ENCODE measurements around the gene TTC9C.
"Not testable (repeated sequence)": the region's sequence is repeated elsewhere in the genome, so short reads cannot be mapped to it uniquely, and the experiment has no call there.

TTC9C gene

DNA sequence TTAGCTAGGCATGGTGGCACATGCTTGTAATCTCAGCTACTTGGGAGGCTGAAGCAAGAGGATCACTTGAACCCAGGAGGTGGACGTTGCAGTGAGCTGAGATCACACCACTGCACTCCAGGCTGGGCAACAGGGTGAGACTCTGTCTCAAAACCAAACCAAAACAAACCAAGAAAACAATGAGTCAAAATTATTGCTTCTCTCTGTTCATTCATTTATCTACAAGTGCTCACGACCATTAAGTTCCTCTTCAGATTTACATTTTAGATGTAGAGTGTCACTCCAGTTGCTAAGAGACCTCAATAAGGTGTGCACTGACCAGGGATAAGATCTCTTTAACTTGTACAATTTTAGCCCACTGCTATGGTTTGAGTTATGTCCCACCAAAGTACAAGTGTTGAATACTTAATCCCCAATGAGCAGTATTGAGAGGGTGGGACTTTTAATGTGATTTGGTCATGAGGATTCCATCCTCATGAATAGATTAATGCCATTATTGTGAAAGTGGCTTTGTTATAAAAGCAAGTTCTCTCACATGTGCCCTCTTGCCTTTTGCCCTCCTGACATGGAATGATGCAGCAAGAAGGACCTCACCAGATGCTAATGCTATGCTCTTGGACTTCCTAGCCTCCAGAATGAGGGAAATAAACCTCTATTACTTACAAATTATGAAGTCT is 8.8 kb upstream of the TTC9C start:
- Mint-ChIP-seq H3K9me3 (ENCODE audit: low read depth) (no peaks in the 10 kb centered on the region), H3K4me3 (no peak overlapping the region), H3K27ac (peak overlapping the region; percentile 78), H3K27me3 (no peaks in the 10 kb centered on the region), H3K4me1 (ENCODE audit: low read depth) (peaks cover 58% of the 10 kb centered on the region), H3K36me3 (peaks cover 24% of the 10 kb centered on the region)

DNA sequence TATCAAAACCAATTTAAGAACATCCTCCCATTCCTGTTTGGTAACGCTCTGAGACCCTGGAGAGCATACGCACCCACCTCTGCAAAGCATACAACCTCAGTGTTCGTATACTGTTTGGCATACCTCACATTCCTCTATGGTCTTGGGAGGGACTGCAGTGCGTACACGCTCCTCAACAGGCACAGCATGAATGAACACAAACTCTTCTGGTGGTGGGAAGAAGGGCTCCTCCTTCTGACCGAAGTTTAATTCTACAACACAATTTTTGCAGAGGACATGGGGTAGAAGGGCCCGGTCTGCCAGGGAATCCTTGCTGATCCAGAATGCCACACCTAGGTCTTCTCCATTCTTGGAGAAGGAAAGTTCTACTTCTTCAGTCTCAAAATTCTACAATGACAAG is 6.3 kb upstream of the TTC9C start:
- Mint-ChIP-seq H3K27ac (peak overlapping the region; percentile 73), H3K4me1 (ENCODE audit: low read depth) (peaks cover 61% of the 10 kb centered on the region), H3K9me3 (ENCODE audit: low read depth) (no peaks in the 10 kb centered on the region), H3K36me3 (peaks cover 28% of the 10 kb centered on the region), H3K27me3 (no peaks in the 10 kb centered on the region), H3K4me3 (no peak overlapping the region)

GRCh38 chr11:62724171-62724570 is 4.1 kb upstream of the TTC9C start:
- Mint-ChIP-seq H3K27ac (peak overlapping the region; percentile 62), H3K9me3 (ENCODE audit: low read depth) (no peaks in the 10 kb centered on the region), H3K4me3 (peak overlapping the region; percentile 96), H3K4me1 (ENCODE audit: low read depth) (peaks cover 58% of the 10 kb centered on the region), H3K36me3 (peaks cover 24% of the 10 kb centered on the region), H3K27me3 (no peaks in the 10 kb centered on the region)

DNA sequence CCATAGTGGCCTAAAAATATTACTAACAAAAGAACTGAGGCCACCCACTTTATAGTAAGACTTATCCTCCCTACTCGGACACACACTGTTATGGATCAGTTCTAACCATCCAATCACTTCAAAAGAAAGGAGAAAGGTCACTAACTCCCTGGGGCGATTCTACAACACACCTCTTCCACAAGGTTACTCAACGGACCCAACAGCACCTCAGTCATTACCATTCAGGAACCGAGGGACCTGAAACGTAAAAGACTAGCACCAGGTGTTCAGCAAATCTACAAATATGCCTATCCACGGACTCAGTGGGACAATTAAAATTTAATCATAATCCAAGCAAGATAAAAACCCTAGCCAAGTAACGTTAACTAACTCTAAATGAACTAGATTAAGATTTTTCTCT is 2.6 kb upstream of the TTC9C start:
- no peaks in the 10 kb centered on the region for H3K27me3 Mint-ChIP-seq
- H3K4me1 Mint-ChIP-seq (ENCODE audit: low read depth) = peaks cover 56% of the 10 kb centered on the region
- H3K4me3 Mint-ChIP-seq = peak overlapping the region; percentile 96
- peaks cover 20% of the 10 kb centered on the region for H3K36me3 Mint-ChIP-seq
- H3K27ac Mint-ChIP-seq = peak overlapping the region; percentile 86
- H3K9me3 Mint-ChIP-seq (ENCODE audit: low read depth) = no peaks in the 10 kb centered on the region

DNA sequence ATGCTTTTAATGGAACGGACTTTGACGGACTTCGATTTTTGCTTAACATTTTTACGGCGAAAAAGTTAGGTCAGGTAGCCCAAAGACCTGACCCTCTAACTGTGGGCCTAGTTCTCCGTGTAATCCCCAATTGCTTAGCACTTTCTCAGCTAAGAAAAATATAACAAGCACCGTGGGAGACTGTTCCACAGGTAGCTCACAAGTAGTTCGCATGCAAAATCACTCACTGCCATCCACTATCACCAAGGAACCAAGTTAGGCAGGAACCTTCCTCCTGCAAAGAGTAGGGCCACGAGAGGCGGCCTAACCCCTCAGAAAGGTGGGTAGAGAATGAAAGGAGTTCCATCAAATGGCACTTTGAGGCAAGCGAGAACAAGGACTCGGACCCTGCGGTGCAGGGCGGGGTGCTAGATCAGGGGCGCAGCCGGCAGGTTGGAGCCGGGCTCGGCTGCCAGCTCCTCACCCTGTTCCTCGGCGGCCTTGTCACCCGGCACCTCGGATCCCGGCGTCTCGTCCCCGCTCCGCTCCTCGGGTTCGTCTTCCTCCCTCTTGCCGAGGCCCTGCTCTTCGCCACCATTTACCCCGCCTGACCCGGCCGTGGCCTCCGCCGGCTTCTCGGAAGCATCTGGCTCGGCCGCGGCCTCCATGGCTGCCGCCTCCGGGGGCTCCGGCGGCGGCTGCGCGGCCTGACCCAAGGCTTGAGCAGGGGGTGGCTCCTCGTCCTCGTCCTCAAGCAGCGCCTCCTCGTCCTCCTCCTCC is 2.0 kb upstream of the TTC9C start:
- no peaks in the 10 kb centered on the region for H3K27me3 Mint-ChIP-seq
- H3K4me3 Mint-ChIP-seq = peak overlapping the region; percentile 96
- no peaks in the 10 kb centered on the region for H3K9me3 Mint-ChIP-seq (ENCODE audit: low read depth)
- H3K4me1 Mint-ChIP-seq (ENCODE audit: low read depth) = peaks cover 55% of the 10 kb centered on the region
- peaks cover 20% of the 10 kb centered on the region for H3K36me3 Mint-ChIP-seq
- H3K27ac Mint-ChIP-seq = peak overlapping the region; percentile 86

DNA sequence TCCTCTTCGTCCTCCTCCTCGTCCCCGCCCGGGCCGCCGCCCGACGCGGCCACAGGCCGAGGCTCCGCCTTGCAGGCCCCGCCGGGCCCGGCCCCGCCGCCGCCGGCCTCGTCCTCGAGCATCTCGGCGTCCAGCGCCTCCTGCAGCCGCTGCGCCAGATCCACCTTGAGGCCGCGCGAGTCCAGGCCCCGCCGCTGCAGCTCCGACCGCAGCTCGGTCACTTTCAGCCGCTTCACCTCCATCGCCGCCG is 1.4 kb upstream of the TTC9C start:
- Mint-ChIP-seq H3K4me3 (peak overlapping the region; percentile 96), H3K4me1 (ENCODE audit: low read depth) (peaks cover 54% of the 10 kb centered on the region), H3K36me3 (peaks cover 20% of the 10 kb centered on the region), H3K27me3 (no peaks in the 10 kb centered on the region), H3K9me3 (ENCODE audit: low read depth) (no peaks in the 10 kb centered on the region), H3K27ac (peak overlapping the region; percentile 98)

GRCh38 chr11:62727165-62727871 is 968 bp upstream of the TTC9C start, which contains the start of gene HNRNPUL2:
HNRNPUL2 (minus strand) TSS chr11:62727457; CDS start chr11:62727156, 301 bp downstream.
- H3K4me3 Mint-ChIP-seq = peak within 1 kb of the TSS; percentile 96
- H3K27me3 Mint-ChIP-seq = no peaks in the 10 kb centered on the region
- H3K36me3 Mint-ChIP-seq = peaks cover 20% of the 10 kb centered on the region

GRCh38 chr11:62727872-62728170 is 465 bp upstream of the TTC9C start:
- no peaks in the 10 kb centered on the region for H3K9me3 Mint-ChIP-seq (ENCODE audit: low read depth)
- H3K36me3 Mint-ChIP-seq = peaks cover 15% of the 10 kb centered on the region
- H3K27ac Mint-ChIP-seq = peak overlapping the region; percentile 98
- peak overlapping the region; percentile 96 for H3K4me3 Mint-ChIP-seq
- peaks cover 46% of the 10 kb centered on the region for H3K4me1 Mint-ChIP-seq (ENCODE audit: low read depth)
- no peaks in the 10 kb centered on the region for H3K27me3 Mint-ChIP-seq

More at GRCh38 chr11:62727165-62727871, 968 bp upstream of the TTC9C start, which contains the start of gene HNRNPUL2:
- no peaks in the 10 kb centered on the region for H3K9me3 Mint-ChIP-seq (ENCODE audit: low read depth)
- peaks cover 49% of the 10 kb centered on the region for H3K4me1 Mint-ChIP-seq (ENCODE audit: low read depth)
- H3K27ac Mint-ChIP-seq = peak within 1 kb of the TSS; percentile 98

DNA sequence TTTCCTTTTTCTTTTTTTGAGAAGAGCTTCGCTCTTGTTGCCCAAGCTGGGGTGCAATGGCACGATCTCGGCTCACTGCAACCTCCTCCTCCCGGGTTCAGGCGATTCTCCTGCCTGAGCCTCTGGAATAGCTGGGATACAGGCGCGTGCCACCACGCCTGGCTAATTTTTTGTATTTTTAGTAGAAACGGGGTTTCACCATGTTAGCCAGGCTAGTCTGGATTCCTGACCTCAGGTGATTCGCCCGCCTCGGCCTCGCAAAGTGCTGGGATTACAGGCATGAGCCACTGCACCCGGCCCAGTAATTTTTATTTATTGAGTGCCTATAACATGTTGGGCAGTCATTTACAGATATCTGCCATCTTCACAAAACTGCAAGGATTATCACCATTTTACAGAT is 1.8 kb downstream of the TTC9C start:
- H3K4me3 Mint-ChIP-seq = peak overlapping the region; percentile 76
- H3K27ac Mint-ChIP-seq = peak overlapping the region; percentile 22
- peaks cover 12% of the 10 kb centered on the region for H3K36me3 Mint-ChIP-seq
- peaks cover 33% of the 10 kb centered on the region for H3K4me1 Mint-ChIP-seq (ENCODE audit: low read depth)
- not testable (repeated sequence) for H3K27me3 Mint-ChIP-seq; H3K9me3 Mint-ChIP-seq (ENCODE audit: low read depth)

DNA sequence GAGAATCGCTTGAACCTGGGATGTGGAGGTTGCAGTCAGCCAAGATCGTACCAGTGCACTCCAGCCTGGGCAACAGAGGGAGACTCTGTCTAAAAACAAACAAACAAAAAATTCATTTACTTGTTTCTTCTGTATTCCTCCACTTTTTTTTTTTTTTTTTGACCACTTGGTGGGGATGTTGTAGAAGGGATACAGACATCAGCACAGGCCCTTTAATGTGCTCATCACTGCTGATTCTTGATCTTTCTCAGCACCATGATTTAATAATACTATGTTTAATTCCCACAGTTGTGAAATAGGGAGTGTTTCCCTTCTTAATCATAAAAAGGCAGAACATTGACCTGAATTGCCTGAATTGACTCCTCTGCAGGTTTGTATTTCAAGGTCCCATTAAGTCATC is 4.5 kb downstream of the TTC9C start:
- H3K27me3 Mint-ChIP-seq = no peaks in the 10 kb centered on the region
- H3K27ac Mint-ChIP-seq = peak overlapping the region; percentile 79
- H3K4me3 Mint-ChIP-seq = no peak overlapping the region
- H3K36me3 Mint-ChIP-seq = peaks cover 5% of the 10 kb centered on the region
- no peaks in the 10 kb centered on the region for H3K9me3 Mint-ChIP-seq (ENCODE audit: low read depth)
- peaks cover 25% of the 10 kb centered on the region for H3K4me1 Mint-ChIP-seq (ENCODE audit: low read depth)

GRCh38 chr11:62737196-62737595 is 8.9 kb downstream of the TTC9C start:
- Mint-ChIP-seq H3K9me3 (ENCODE audit: low read depth) (no peaks in the 10 kb centered on the region), H3K4me1 (ENCODE audit: low read depth) (peaks cover 7% of the 10 kb centered on the region), H3K27ac (peak overlapping the region; percentile 34), H3K27me3 (no peaks in the 10 kb centered on the region), H3K36me3 (peaks cover 7% of the 10 kb centered on the region), H3K4me3 (no peak overlapping the region)

DNA sequence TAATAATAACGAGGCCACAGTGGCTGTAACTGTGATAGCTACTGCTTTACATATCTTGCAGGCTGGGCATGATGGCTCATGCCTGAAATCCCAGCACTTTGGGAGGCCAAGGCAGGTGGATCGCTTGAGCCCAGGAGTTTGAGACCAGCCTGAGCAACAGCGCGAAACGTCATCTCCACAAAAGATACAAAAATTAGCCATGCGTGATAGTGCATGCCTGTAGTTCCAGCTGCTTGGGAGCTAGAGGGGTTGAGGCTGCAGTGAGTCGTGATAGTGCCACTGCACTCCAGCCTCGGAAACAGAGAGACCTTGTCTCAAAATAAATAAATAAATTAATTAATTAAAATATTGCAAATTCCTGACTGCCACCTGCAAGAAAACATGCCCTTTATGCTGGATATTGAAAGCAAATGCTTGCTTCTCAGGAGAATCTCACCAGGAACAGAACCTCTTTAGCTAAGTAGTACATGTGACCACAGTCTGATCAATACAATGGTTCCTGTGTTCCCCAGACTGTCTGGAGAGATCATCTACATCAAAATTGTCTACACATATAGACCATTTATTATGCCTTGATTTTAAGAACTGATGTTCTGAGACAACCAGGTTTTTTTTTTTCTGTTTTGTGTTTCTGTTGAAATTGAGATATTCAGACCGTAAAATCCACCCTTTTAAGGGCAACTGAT is 19.3 kb downstream of the TTC9C start:
- Mint-ChIP-seq H3K27me3 (no peaks in the 10 kb centered on the region), H3K4me3 (no peak overlapping the region), H3K4me1 (ENCODE audit: low read depth) (peaks cover 22% of the 10 kb centered on the region), H3K36me3 (peaks cover 4% of the 10 kb centered on the region), H3K27ac (peak overlapping the region; percentile 22), H3K9me3 (ENCODE audit: low read depth) (no peaks in the 10 kb centered on the region)

GRCh38 chr11:62749931-62750330 is 21.6 kb downstream of the TTC9C start:
- not testable (repeated sequence) for H3K27me3 Mint-ChIP-seq; H3K9me3 Mint-ChIP-seq (ENCODE audit: low read depth); H3K27ac Mint-ChIP-seq; H3K36me3 Mint-ChIP-seq; H3K4me3 Mint-ChIP-seq
- H3K4me1 Mint-ChIP-seq (ENCODE audit: low read depth) = peaks cover 31% of the 10 kb centered on the region

- peak overlapping the region; percentile 97 for H3K4me3 Mint-ChIP-seq
- peak overlapping the region; percentile 46 for H3K27ac Mint-ChIP-seq
- H3K27me3 Mint-ChIP-seq = no peaks in the 10 kb centered on the region
Measured at GRCh38 chr11:62752177-62752785, 24.0 kb downstream of the TTC9C start.

More at GRCh38 chr11:62752177-62752785, 24.0 kb downstream of the TTC9C start:
- H3K9me3 Mint-ChIP-seq (ENCODE audit: low read depth) = no peaks in the 10 kb centered on the region
- peaks cover 4% of the 10 kb centered on the region for H3K36me3 Mint-ChIP-seq
- peaks cover 31% of the 10 kb centered on the region for H3K4me1 Mint-ChIP-seq (ENCODE audit: low read depth)

Data from activated naive CD8-positive, alpha-beta T cell (primary cell).